GM18909 (cell line): Measurements from ENCODE around the gene CUL1.
A peak's percentile ranks its signal among the peaks of the same experiment; 100 is the strongest.
"Not testable (repeated sequence)": the region's sequence is repeated elsewhere in the genome, so short reads cannot be mapped to it uniquely, and the experiment has no call there.

Experiments
- ATAC-seq: cut with Tn5 transposase; IDR thresholded peaks from one replicate; pipeline ENCODE4 v1.9.1; 2021; ENCODE audit warnings: mild to moderate bottlenecking; ENCODE audit not compliant: unreplicated experiment, poor library complexity

CUL1 gene

GRCh38 chr7:148696787-148697186 lies 1.9 kb upstream of the CUL1 start:
- no peak for ATAC-seq

- ATAC-seq, result no peak
These were observed 1.3 kb upstream of the CUL1 start for GRCh38 chr7:148697256-148698006.

- no peak for ATAC-seq
These were observed 701 bp upstream of the CUL1 start for GRCh38 chr7:148698007-148698396.

GRCh38 chr7:148699024-148699781 lies 500 bp downstream of the CUL1 start:
- ATAC-seq, result peak; percentile 43

- ATAC-seq, result no peak
These were observed 1.3 kb downstream of the CUL1 start for GRCh38 chr7:148699782-148700629.

GRCh38 chr7:148700661-148701064 lies 2.0 kb downstream of the CUL1 start:
- no peak for ATAC-seq

- no peak for ATAC-seq
These were observed 2.7 kb downstream of the CUL1 start for GRCh38 chr7:148701414-148701813.

GRCh38 chr7:148702876-148703670 lies 4.4 kb downstream of the CUL1 start:
- ATAC-seq, result no peak

GRCh38 chr7:148703671-148703962 lies 4.9 kb downstream of the CUL1 start:
- ATAC-seq, result not testable (repeated sequence)

- no peak for ATAC-seq
These were observed 5.5 kb downstream of the CUL1 start for GRCh38 chr7:148704189-148704588.

GRCh38 chr7:148704970-148705369 lies 6.3 kb downstream of the CUL1 start:
- no peak for ATAC-seq

- ATAC-seq, result no peak
These were observed 7.7 kb downstream of the CUL1 start for GRCh38 chr7:148706368-148706767.

- no peak for ATAC-seq
These were observed 9.6 kb downstream of the CUL1 start for GRCh38 chr7:148708026-148708885.

GRCh38 chr7:148709014-148709413 lies 10.3 kb downstream of the CUL1 start:
- no peak for ATAC-seq

GRCh38 chr7:148710426-148710825 lies 11.7 kb downstream of the CUL1 start:
- ATAC-seq, result not testable (repeated sequence)

GRCh38 chr7:148711191-148712102 lies 12.7 kb downstream of the CUL1 start:
- peak; percentile 59 for ATAC-seq

GRCh38 chr7:148712678-148713329 lies 14.1 kb downstream of the CUL1 start:
- ATAC-seq, result peak; percentile 51

- ATAC-seq, result no peak
These were observed 15.8 kb downstream of the CUL1 start for GRCh38 chr7:148714498-148714897.
